Measurements from ENCODE around the gene MACF1. TPM values are rescaled to one million over a fixed set of nuclear protein-coding genes. Genes with fewer than 3 reads are reported as not detected.
A peak's percentile ranks its signal among the peaks of the same experiment; 100 is the strongest.

The MACF1 gene
- total RNA-seq, 1 donor: 284 TPM

- DNase-seq (ENCODE audit: low read depth): peak; percentile 57
- H3K4me3 ChIP-seq (ENCODE audit: low read depth, low read length): no peak overlapping the region
- no peak for TF ChIP-seq CTCF (IDR thresholded peaks at IDR 0.05; ENCODE audit: insufficient read depth, low read length)
Observed at GRCh38 chr1:39178541-39179431, 25.7 kb upstream of the MACF1 start.

- no peak for TF ChIP-seq CTCF (IDR thresholded peaks at IDR 0.05; ENCODE audit: insufficient read depth, low read length)
- no peak overlapping the region for H3K4me3 ChIP-seq (ENCODE audit: low read depth, low read length)
- DNase-seq (ENCODE audit: low read depth): no peak
Observed at GRCh38 chr1:39181311-39181710, 23.2 kb upstream of the MACF1 start.

- TF ChIP-seq CTCF (IDR thresholded peaks at IDR 0.05; ENCODE audit: insufficient read depth, low read length): no peak
- no peak overlapping the region for H3K4me3 ChIP-seq (ENCODE audit: low read depth, low read length)
- DNase-seq (ENCODE audit: low read depth): no peak
Observed at GRCh38 chr1:39182804-39183203, 21.7 kb upstream of the MACF1 start.

- H3K4me3 ChIP-seq (ENCODE audit: low read depth, low read length): no peak overlapping the region
- DNase-seq (ENCODE audit: low read depth): peak; percentile 47
- peak; percentile 34 for TF ChIP-seq CTCF (IDR thresholded peaks at IDR 0.05; ENCODE audit: insufficient read depth, low read length)
Observed at GRCh38 chr1:39183503-39184353, 20.8 kb upstream of the MACF1 start.

GRCh38 chr1:39184354-39184818, 20.1 kb upstream of the MACF1 start:
- DNase-seq (ENCODE audit: low read depth): no peak
- H3K4me3 ChIP-seq (ENCODE audit: low read depth, low read length): no peak overlapping the region
- TF ChIP-seq CTCF (IDR thresholded peaks at IDR 0.05; ENCODE audit: insufficient read depth, low read length): no peak

- no peak overlapping the region for H3K4me3 ChIP-seq (ENCODE audit: low read depth, low read length)
- TF ChIP-seq CTCF (IDR thresholded peaks at IDR 0.05; ENCODE audit: insufficient read depth, low read length): no peak
- DNase-seq (ENCODE audit: low read depth): no peak
Observed at GRCh38 chr1:39187275-39188046, 17.0 kb upstream of the MACF1 start.

Measured in fibroblast of the aortic adventitia (primary cell).